Raji (cell line): Measurements from ENCODE around the gene SAP25.

ENCODE experiments used
- POLR2A ChIP-seq: IDR thresholded peaks from 2 replicates; pipeline ENCODE4 v1.6.1; 2011; ENCODE audit warnings: low read depth, low read length, control low read depth; ENCODE audit not compliant: insufficient read depth

SAP25 gene

DNA sequence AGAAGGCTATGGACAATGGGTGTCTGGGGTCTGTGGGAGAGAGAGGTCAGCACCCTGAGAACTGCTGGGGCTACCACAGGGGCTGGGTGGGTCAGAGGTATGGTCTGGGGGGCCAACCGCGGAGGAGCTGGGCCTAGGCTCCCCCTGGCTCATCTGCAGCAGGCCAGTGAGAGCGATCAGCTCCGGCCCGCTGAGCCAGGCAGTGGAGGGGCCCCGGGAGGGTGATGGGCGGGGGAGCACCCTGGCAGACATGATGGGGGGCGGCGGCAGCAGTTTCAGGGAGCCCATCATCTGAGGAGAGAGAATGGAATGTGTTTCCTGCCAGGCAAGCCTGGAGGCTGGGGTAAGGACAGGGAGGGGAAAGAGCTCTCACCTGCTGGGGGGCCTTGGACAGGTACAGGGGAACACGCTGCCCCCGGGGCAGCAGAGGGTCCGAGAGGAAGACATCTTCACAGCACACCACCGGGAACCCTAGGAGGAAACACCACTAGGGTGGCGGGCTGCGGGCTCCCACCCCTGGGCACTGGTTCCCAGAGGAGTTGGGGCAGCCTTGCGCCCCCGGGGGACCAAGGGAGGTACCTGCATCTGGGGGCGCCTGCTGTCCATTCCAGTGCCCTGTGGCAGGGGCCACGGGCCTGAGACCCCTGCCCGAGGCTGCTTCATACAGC, 1.3 kb downstream of the SAP25 start:
- TF ChIP-seq POLR2A: no peak

GRCh38 chr7:100571829-100572116, 1.9 kb downstream of the SAP25 start:
- TF ChIP-seq POLR2A: no peak

GRCh38 chr7:100570954-100571828, 2.5 kb downstream of the SAP25 start:
- TF ChIP-seq POLR2A: no peak

DNA sequence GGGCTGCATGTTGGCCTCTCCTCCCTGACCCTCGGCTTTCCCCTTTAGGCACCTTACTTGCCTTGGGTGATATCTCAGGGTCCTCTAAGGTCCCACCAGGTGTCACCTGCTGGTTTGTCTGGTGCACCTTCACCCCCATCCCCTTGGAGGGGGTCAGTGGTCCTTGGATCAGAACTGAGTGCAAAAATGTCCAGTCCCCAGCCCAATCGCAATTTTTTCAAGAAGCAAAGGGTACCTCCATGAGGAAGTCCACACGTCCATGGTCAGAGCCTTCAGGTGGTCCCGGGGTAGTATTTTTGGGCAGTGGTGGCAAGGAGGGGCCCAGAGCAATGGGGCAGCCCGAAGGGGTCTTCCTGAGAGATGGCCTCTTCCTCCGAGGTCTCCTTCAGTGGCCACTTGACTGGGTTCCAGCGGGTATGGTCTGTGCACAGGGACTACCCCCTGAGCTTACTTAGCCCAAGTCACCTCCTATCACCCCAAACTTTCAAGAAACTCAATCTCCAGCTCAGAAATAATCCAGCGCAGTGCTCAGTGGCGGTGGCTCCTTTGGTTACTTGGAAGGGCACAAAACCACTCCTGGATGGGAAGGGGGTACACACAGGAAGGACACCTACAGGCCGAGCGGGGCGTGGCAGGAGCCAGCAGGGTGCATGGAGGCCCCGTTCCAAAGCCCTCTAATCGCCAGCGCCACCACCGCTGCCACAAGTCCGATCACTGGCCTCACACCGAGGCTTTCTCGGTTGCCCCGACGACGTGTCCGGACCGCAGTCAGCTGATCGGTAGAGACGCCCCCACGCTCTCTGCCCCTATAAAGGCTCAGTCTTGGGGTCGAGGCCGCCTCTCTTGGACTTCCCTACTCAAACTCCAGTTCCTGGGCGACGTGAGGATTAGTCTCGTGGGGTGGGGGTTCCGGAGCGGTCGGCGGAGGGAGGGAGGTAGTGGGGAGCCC, 4.5 kb downstream of the SAP25 start:
- TF ChIP-seq POLR2A: 0 out of 2 replicates have a peak, but pooled peaks have one; percentile 8

- TF ChIP-seq POLR2A: peak; percentile 19; the same call in 1 of the 2 replicates
Observed at GRCh38 chr7:100568176-100568895, 5.4 kb downstream of the SAP25 start.

DNA sequence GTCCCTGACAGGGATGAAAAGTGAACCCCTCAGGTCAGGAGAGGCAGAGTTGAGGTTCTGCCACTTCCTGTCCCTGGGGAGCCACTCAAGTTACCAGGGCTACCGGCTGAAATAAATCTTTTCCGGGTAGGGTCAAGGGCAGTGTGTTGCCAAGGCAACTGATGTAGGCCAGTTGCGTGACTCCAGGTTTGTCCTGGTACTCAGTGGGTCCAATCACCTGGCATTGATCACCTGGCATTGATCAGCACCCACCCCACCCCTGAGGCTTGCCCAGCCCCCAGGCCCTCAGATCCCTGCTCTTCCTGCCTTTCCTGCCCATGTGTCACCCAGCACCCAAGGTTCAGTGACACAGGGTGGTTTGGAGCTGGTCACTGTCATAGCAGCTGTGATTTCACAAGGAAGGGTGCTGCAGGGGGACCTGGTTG, 5.9 kb downstream of the SAP25 start:
- TF ChIP-seq POLR2A: no peak

DNA sequence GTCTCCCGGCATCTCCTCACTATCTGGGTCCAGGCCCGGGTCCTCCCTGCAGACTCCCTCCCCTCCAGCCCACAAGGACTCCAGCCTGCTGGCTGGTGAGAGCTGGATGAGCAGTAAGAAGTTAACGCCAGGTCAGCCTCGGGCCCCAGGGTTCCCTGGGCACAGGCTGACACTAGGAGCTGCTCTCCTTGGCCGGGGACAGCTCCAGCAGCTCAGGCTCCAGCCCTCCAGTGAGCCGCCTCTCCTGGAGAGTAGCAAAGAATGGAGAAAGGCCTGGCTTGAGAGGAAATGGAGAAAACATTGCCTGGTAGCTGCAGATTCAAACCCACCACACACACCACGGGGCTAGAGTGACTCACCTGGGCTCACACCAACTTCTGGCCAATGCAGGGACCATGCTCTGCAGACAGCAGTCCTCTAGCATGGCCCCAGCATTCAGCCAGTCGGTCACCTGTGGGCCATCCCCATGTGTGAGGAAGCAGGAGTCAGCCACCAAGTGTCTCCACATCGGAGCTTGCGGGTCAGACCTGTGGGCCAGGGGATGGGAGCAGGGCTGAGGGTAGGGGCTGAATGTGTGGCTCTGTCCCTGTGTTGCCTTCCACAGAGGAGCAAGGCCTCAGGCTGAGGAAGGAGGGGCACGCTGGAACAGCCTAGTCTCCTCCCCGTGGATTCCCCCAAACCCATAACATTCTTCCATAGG, 6.5 kb downstream of the SAP25 start:
- no peak for TF ChIP-seq POLR2A

GRCh38 chr7:100566018-100566531, 7.6 kb downstream of the SAP25 start:
- TF ChIP-seq POLR2A: no peak

DNA sequence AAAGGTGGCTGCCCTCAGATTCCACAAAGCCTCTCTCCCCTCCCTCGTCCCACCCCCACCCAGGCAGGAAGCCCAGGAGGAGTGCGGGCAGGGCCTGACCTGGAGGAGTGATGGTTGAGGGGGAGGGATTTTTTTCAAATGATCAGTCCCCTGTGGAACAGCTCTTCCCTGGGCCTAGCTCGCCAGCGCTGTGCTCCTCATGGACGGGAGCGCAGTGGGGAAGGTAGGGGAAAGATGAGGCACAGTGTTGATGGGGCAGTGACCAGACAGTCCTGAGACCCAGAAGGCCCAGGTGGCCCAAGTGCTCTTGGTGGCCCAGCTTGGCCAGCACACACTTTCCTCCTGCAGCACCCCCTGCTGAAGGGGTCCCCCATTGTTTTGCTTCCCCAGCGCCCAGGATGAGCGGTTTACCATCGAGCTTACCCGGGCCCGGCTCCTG, 8.5 kb downstream of the SAP25 start:
- no peak for TF ChIP-seq POLR2A

GRCh38 chr7:100563809-100564400, 9.8 kb downstream of the SAP25 start:
- TF ChIP-seq POLR2A: no peak

GRCh38 chr7:100563100-100563564, 10.6 kb downstream of the SAP25 start:
- TF ChIP-seq POLR2A: no peak

- no peak for TF ChIP-seq POLR2A
Observed at GRCh38 chr7:100562195-100563099, 11.3 kb downstream of the SAP25 start.
